ENCODE results near the gene KATNA1. TPM values are rescaled to one million over a fixed set of nuclear protein-coding genes. Genes with fewer than 3 reads are reported as not detected.

KATNA1 gene
- total and polyA plus RNA-seq, 9 of the 15 experiments (the other 6 are each of a cell fraction or from before 2014, with no cell fraction given): 22.5 to 76.9 (median 45.0) TPM

- TF ChIP-seq CHD7 (IDR thresholded peaks at IDR 0.05; ENCODE audit: low read depth, low read length): no peak
- TF ChIP-seq ZNF57 (CRISPR knock-in tag; IDR thresholded peaks at IDR 0.05): no peak
- peak; percentile 15; the same call in 1 of the 2 replicates for TF ChIP-seq ZNF239 (CRISPR knock-in tag; IDR thresholded peaks at IDR 0.05)
- no peak for TF ChIP-seq ARID2 (IDR thresholded peaks at IDR 0.05)
- TF ChIP-seq CCNT2 (IDR thresholded peaks at IDR 0.05; ENCODE audit: borderline replicate concordance, extremely low read depth, insufficient read length, low read depth, low read length): peak; percentile 97
- TF ChIP-seq NONO (IDR thresholded peaks at IDR 0.05; ENCODE audit: low read depth in 2 of 2, low read length in 1 of 2): no peak; a peak in 1 of 4 replicates
- no peak for TF ChIP-seq ZZZ3 (IDR thresholded peaks at IDR 0.05)
- peak; percentile 97 for TF ChIP-seq TBP (optimal IDR thresholded peaks at IDR 0.05; ENCODE audit: low read depth, low read length)
- TF ChIP-seq SAFB (IDR thresholded peaks at IDR 0.05; ENCODE audit: borderline replicate concordance, low read depth, low read length): peak; percentile 42; the same call in 1 of the 2 replicates
- peak; percentile 59; the same call in 1 of the 2 replicates for TF ChIP-seq JUN (IDR thresholded peaks at IDR 0.05; ENCODE audit: borderline replicate concordance, low read depth, low read length)
- TF ChIP-seq JUN (CRISPR knock-in tag; IDR thresholded peaks at IDR 0.05; ENCODE audit: borderline replicate concordance): peak; percentile 21; the same call in 1 of the 2 replicates
- TF ChIP-seq HLTF (IDR thresholded peaks at IDR 0.05): peak; percentile 58; the same call in 1 of the 2 replicates
- 0 out of 2 replicates have a peak, but pooled peaks have one; percentile 44 for TF ChIP-seq ZBTB2 (IDR thresholded peaks at IDR 0.05)
These were observed at the start of gene KATNA1 (continued) for GRCh38 chr6:149648148-149649145.
